Measurements from ENCODE around the gene SND1. TPM values are rescaled to one million over a fixed set of nuclear protein-coding genes. Genes with fewer than 3 reads are reported as not detected.

Gene SND1
- total RNA-seq, 5 donors from 2014 or later (not counting 1 experiment from before 2014, with no cell fraction given), result 137 to 187 (median 154) TPM

DNA sequence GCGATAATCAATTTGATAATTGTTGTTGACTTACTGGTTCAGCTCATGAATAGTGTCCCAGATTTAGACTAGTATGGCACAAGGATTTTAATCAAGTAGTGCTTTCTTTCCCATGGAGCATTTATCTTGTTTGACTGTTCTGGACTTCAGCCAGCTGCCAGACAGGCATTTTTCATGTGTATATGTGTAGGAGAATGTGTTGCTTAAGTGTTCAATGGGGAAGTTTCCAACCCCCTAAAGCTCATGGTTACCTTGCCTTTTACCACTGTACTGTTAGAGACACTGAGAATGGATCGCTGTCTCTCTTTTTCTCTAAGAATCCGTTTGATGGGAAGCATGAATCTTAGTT is 275.3 kb downstream of the SND1 start:
- Mint-ChIP-seq H3K9me3 (no peaks in the 10 kb centered on the region), H3K27ac (no peak overlapping the region), H3K4me3 (no peak overlapping the region), H3K27me3 (no peaks in the 10 kb centered on the region), H3K4me1 (peaks cover 5 to 20% (median 7%) of the 10 kb centered on the region in 3 donors), H3K36me3 (peaks cover 42% of the 10 kb centered on the region)
- Histone ChIP-seq H3K27ac (ENCODE audit: low read length) (no peak overlapping the region), H3K4me3 (ENCODE audit: control insufficient read depth in 1 of 2, extremely low read depth in 1 of 2, low read length in 1 of 2) (no peak overlapping the region), H3K9me3 (no peaks in the 10 kb centered on the region), H3K36me3 (ENCODE audit: control insufficient read depth in 2 of 2, extremely low read depth in 1 of 2, insufficient read depth in 1 of 2, low read length in 1 of 2) (peaks cover 4 to 22% of the 10 kb centered on the region in 2 donors), H3K4me1 (ENCODE audit: control insufficient read depth in 1 of 2, extremely low read depth in 1 of 2, insufficient read depth in 2 of 2, low read length in 2 of 2) (no peaks in the 10 kb centered on the region), H3K27me3 (replicated peaks in 1 of 2; ENCODE audit: control insufficient read depth in 2 of 2, extremely low read depth in 1 of 2, insufficient read depth in 2 of 2, low read length in 1 of 2) (no peaks in the 10 kb centered on the region)
- ATAC-seq (replicated peaks in 1 of 4) (no peak), DNase-seq (no peak)
- no CpG with 5 or more reads among the region's 3 CpGs for WGBS (ENCODE audit: insufficient coverage)
- ChIA-PET POLR2A (interaction anchor here in 1 of 2 donors (0.5 kb wide), 1 partner anchor 277 kb away, joined by 12 read pairs; no protein-coding TSS in a partner anchor), CTCF (interaction anchor here in 1 of 2 donors (0.5 kb wide), 1 partner anchor 544 kb away, joined by 4 read pairs; no protein-coding TSS in a partner anchor)

DNA sequence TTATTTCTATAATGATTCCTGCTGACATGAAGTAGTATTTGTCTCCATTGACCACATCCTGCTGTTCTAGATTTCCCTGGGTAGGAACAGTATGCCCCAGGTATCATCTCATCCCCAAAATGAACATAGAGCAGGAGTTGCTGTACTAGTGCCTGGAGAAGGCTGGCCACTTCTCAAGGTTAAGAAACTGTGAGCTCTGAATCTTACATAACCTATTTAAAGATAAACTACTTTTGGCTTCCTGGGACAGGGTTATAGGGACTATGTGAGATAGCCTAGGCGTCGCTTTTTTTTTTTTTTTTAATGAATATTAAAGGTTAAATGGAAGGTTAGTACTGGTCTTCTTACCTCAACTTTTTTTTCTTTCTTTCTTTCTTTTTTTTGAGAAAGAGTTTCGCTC is 276.2 kb downstream of the SND1 start:
- ATAC-seq (replicated peaks in 1 of 4) (no peak), DNase-seq (no peak)
- no peaks in the 10 kb centered on the region for H3K27me3 ChIP-seq (replicated peaks in 1 of 2; ENCODE audit: control insufficient read depth in 2 of 2, extremely low read depth in 1 of 2, insufficient read depth in 2 of 2, low read length in 1 of 2)
- ChIA-PET CTCF (interaction anchor here in 1 of 2 donors (0.6 kb wide), 1 partner anchor 130 kb away, joined by 3 read pairs; no protein-coding TSS in a partner anchor), POLR2A (no interaction called here)
- no peaks in the 10 kb centered on the region for H3K27me3 Mint-ChIP-seq
- no peak overlapping the region for H3K4me3 Mint-ChIP-seq
- no peaks in the 10 kb centered on the region for H3K9me3 Mint-ChIP-seq
- H3K27ac ChIP-seq (ENCODE audit: low read length), result no peak overlapping the region
- H3K36me3 Mint-ChIP-seq, result peaks cover 48% of the 10 kb centered on the region
- no peak overlapping the region for H3K4me3 ChIP-seq (ENCODE audit: control insufficient read depth in 1 of 2, extremely low read depth in 1 of 2, low read length in 1 of 2)
- peaks cover 4 to 22% of the 10 kb centered on the region in 2 donors for H3K36me3 ChIP-seq (ENCODE audit: control insufficient read depth in 2 of 2, extremely low read depth in 1 of 2, insufficient read depth in 1 of 2, low read length in 1 of 2)
- H3K4me1 ChIP-seq (ENCODE audit: control insufficient read depth in 1 of 2, extremely low read depth in 1 of 2, insufficient read depth in 2 of 2, low read length in 2 of 2), result no peaks in the 10 kb centered on the region
- no peak overlapping the region for H3K27ac Mint-ChIP-seq
- no CpG with 5 or more reads among the region's 3 CpGs for WGBS (ENCODE audit: insufficient coverage)
- no peaks in the 10 kb centered on the region for H3K9me3 ChIP-seq
- H3K4me1 Mint-ChIP-seq, result peaks cover 3 to 18% (median 7%) of the 10 kb centered on the region in 3 donors

GRCh38 chr7:127928852-127929251 is 276.9 kb downstream of the SND1 start:
- no peak for ATAC-seq (replicated peaks in 1 of 4)
- CTCF ChIA-PET, result no interaction called here
- POLR2A ChIA-PET, result no interaction called here
- peaks cover 4 to 25% of the 10 kb centered on the region in 2 donors for H3K36me3 ChIP-seq (ENCODE audit: control insufficient read depth in 2 of 2, extremely low read depth in 1 of 2, insufficient read depth in 1 of 2, low read length in 1 of 2)
- H3K36me3 Mint-ChIP-seq, result peaks cover 44% of the 10 kb centered on the region
- 100% methylated on average over 1 of the region's 6 CpGs for WGBS (ENCODE audit: insufficient coverage)
- H3K9me3 ChIP-seq, result no peaks in the 10 kb centered on the region
- H3K27me3 Mint-ChIP-seq, result no peaks in the 10 kb centered on the region
- H3K4me3 ChIP-seq (ENCODE audit: control insufficient read depth in 1 of 2, extremely low read depth in 1 of 2, low read length in 1 of 2), result no peak overlapping the region
- no peak for DNase-seq
- H3K4me3 Mint-ChIP-seq, result no peak overlapping the region
- H3K4me1 ChIP-seq (ENCODE audit: control insufficient read depth in 1 of 2, extremely low read depth in 1 of 2, insufficient read depth in 2 of 2, low read length in 2 of 2), result no peaks in the 10 kb centered on the region
- peaks cover 0 to 14% (median 6%) of the 10 kb centered on the region in 3 donors for H3K4me1 Mint-ChIP-seq
- H3K27me3 ChIP-seq (replicated peaks in 1 of 2; ENCODE audit: control insufficient read depth in 2 of 2, extremely low read depth in 1 of 2, insufficient read depth in 2 of 2, low read length in 1 of 2), result no peaks in the 10 kb centered on the region
- no peak overlapping the region for H3K27ac Mint-ChIP-seq
- no peaks in the 10 kb centered on the region for H3K9me3 Mint-ChIP-seq
- H3K27ac ChIP-seq (ENCODE audit: low read length), result no peak overlapping the region

DNA sequence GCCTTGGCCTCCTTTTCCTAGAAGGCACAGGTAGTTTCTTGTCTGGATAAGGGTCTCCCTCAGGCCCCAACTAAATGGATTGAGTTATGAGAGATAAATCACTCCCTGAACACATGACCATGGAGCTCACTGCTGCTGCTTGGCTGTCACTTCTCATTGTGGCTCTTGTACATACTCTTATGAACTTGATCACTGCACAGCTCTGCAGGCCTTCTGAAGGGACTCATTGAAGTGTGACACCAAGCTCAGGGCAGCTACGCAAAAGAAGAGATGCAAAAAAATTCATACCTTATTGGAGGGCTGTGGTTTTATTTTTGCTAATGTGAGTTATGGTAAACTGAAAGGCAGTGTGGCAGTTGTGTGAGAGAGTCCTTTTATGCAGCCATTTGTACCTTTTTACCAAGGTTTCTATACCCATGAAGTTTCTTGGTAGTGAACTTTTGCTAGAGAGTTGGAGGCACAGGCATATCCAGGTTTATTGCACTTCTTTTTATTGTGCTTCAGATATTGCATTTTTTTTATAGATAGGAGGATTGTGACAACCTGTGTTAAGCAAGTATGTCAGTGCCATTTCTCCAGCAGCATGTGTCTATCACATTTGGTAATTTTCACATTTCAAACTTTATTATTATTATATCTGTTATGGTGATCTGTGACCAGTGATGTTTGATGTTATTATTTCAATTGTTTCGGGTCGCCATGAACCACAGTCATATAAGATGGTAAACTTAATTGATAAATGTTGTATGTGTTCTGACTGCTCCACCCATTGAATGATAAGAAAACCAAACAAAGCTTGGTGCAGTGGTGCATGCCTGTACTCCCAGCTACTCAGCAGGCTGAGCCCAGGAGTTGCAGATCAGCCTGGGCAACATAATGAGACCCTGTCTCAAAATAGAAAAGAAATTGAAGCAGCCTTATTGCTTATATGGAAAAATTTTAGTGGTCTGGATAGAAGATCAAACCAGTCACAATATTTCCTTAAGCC is 278.6 kb downstream of the SND1 start:
- ChIA-PET CTCF (no interaction called here), POLR2A (interaction anchor here (0.5 to 0.6 kb wide), 2 partner anchors 9 to 114 kb away, joined by 3 to 5 read pairs; no protein-coding TSS in a partner anchor)
- Histone ChIP-seq H3K27ac (ENCODE audit: low read length) (no peak overlapping the region), H3K36me3 (ENCODE audit: control insufficient read depth in 2 of 2, extremely low read depth in 1 of 2, insufficient read depth in 1 of 2, low read length in 1 of 2) (peaks cover 4 to 29% of the 10 kb centered on the region in 2 donors), H3K27me3 (replicated peaks in 1 of 2; ENCODE audit: control insufficient read depth in 2 of 2, extremely low read depth in 1 of 2, insufficient read depth in 2 of 2, low read length in 1 of 2) (no peaks in the 10 kb centered on the region), H3K4me1 (ENCODE audit: control insufficient read depth in 1 of 2, extremely low read depth in 1 of 2, insufficient read depth in 2 of 2, low read length in 2 of 2) (no peaks in the 10 kb centered on the region), H3K4me3 (ENCODE audit: control insufficient read depth in 1 of 2, extremely low read depth in 1 of 2, low read length in 1 of 2) (no peak overlapping the region), H3K9me3 (no peaks in the 10 kb centered on the region)
- Mint-ChIP-seq H3K27me3 (no peaks in the 10 kb centered on the region), H3K27ac (no peak overlapping the region), H3K36me3 (peaks cover 54% of the 10 kb centered on the region), H3K4me1 (peaks cover 0 to 13% (median 5%) of the 10 kb centered on the region in 3 donors), H3K4me3 (no peak overlapping the region), H3K9me3 (no peaks in the 10 kb centered on the region)
- ATAC-seq (replicated peaks in 1 of 4), result no peak
- DNase-seq, result no peak
- 100% methylated on average over 1 of the region's 3 CpGs for WGBS (ENCODE audit: insufficient coverage)

DNA sequence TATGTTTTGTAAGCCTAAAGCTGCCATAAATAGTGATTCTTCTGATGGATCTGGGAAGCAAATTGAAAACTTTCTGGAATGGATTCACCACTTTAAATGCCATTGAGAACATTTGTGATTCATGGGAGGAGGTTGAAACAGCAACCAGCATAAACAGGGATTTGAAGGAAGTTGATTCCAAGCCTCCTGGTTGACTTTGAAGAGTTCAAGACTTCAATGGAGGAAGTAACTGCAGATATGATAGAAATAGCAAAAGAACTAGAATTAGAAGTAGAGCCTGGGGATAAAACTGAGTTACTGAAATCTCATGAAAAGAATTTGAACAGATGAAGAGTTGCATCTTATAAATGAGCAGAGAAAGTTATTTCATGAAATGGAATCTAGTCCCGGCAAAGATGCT is 280.1 kb downstream of the SND1 start:
- H3K4me3 Mint-ChIP-seq, result no peak overlapping the region
- H3K27me3 Mint-ChIP-seq, result no peaks in the 10 kb centered on the region
- Histone ChIP-seq H3K9me3 (no peaks in the 10 kb centered on the region), H3K4me3 (ENCODE audit: control insufficient read depth in 1 of 2, extremely low read depth in 1 of 2, low read length in 1 of 2) (no peak overlapping the region), H3K27me3 (replicated peaks in 1 of 2; ENCODE audit: control insufficient read depth in 2 of 2, extremely low read depth in 1 of 2, insufficient read depth in 2 of 2, low read length in 1 of 2) (no peaks in the 10 kb centered on the region), H3K27ac (ENCODE audit: low read length) (no peak overlapping the region), H3K36me3 (ENCODE audit: control insufficient read depth in 2 of 2, extremely low read depth in 1 of 2, insufficient read depth in 1 of 2, low read length in 1 of 2) (peaks cover 4 to 29% of the 10 kb centered on the region in 2 donors), H3K4me1 (ENCODE audit: control insufficient read depth in 1 of 2, extremely low read depth in 1 of 2, insufficient read depth in 2 of 2, low read length in 2 of 2) (no peaks in the 10 kb centered on the region)
- H3K36me3 Mint-ChIP-seq, result peaks cover 57% of the 10 kb centered on the region
- no peak for ATAC-seq (replicated peaks in 1 of 4)
- POLR2A ChIA-PET, result no interaction called here
- no peaks in the 10 kb centered on the region for H3K9me3 Mint-ChIP-seq
- no CpG with 5 or more reads among the region's 1 CpG for WGBS (ENCODE audit: insufficient coverage)
- CTCF ChIA-PET, result no interaction called here
- peaks cover 0 to 9% (median 6%) of the 10 kb centered on the region in 3 donors for H3K4me1 Mint-ChIP-seq
- no peak overlapping the region for H3K27ac Mint-ChIP-seq
- no peak for DNase-seq

DNA sequence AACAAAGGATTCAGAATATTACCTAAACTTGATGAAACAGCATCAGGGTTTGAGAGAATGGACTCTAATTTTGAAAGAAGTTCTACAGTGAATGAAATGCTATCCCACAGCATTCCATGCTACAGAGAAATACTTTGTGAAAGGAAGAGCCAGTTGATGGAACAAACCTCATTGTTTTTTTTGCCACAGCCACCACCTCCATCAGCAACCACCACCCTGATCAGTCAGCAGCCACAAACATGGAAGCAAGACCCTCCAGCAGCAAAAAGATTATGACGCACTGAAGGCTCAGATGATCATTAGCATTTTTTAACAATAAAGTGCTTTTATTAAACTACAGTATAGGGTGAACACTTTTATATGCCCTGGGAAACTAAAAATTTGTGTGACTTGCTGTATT is 280.5 kb downstream of the SND1 start:
- no peaks in the 10 kb centered on the region for H3K27me3 ChIP-seq (replicated peaks in 1 of 2; ENCODE audit: control insufficient read depth in 2 of 2, extremely low read depth in 1 of 2, insufficient read depth in 2 of 2, low read length in 1 of 2)
- no peaks in the 10 kb centered on the region for H3K9me3 ChIP-seq
- no peak overlapping the region for H3K4me3 ChIP-seq (ENCODE audit: control insufficient read depth in 1 of 2, extremely low read depth in 1 of 2, low read length in 1 of 2)
- no peak overlapping the region for H3K27ac Mint-ChIP-seq
- no peak overlapping the region for H3K27ac ChIP-seq (ENCODE audit: low read length)
- H3K4me3 Mint-ChIP-seq, result no peak overlapping the region
- ChIA-PET POLR2A (no interaction called here), CTCF (no interaction called here)
- no peaks in the 10 kb centered on the region for H3K9me3 Mint-ChIP-seq
- peaks cover 59% of the 10 kb centered on the region for H3K36me3 Mint-ChIP-seq
- peaks cover 0 to 4% (median 2%) of the 10 kb centered on the region in 3 donors for H3K4me1 Mint-ChIP-seq
- no peaks in the 10 kb centered on the region for H3K4me1 ChIP-seq (ENCODE audit: control insufficient read depth in 1 of 2, extremely low read depth in 1 of 2, insufficient read depth in 2 of 2, low read length in 2 of 2)
- peaks cover 4 to 29% of the 10 kb centered on the region in 2 donors for H3K36me3 ChIP-seq (ENCODE audit: control insufficient read depth in 2 of 2, extremely low read depth in 1 of 2, insufficient read depth in 1 of 2, low read length in 1 of 2)
- no peak for DNase-seq
- WGBS (ENCODE audit: insufficient coverage), result no CpG with 5 or more reads among the region's 1 CpG
- ATAC-seq (replicated peaks in 1 of 4), result no peak
- no peaks in the 10 kb centered on the region for H3K27me3 Mint-ChIP-seq

Data from T-cell (primary cell).